T-cell (primary cell): ENCODE measurements around the gene GNAO1. TPM values are rescaled to one million over a fixed set of nuclear protein-coding genes. Genes with fewer than 3 reads are reported as not detected.

Source experiments
- ATAC-seq, 4 experiments: fragments of 200-7000 bp in 3 of 4; fragments of 150-1000 bp in 1 of 4; cut with Tn5 transposase; replicated peaks in 1 of 4; 1 replicate in 3 of 4; 2 replicates in 1 of 4; pipeline ENCODE4 v1.10.0; 2021; ENCODE audit warnings: moderate library complexity in 3 of 4, mild to moderate bottlenecking in 2 of 4, moderate number of reproducible peaks in 1 of 4
- CTCF ChIA-PET, 2 donors: fragments of 300-600 bp; sonication (Branson Sonifier 250); formaldehyde crosslinking; loops; one replicate each; lab custom pipeline; 2022; ENCODE audit warnings: antibody characterized with exemption in 2 of 2; lab: Charles Lee
- POLR2A ChIA-PET, 2 donors: fragments of 300-600 bp; sonication (Branson Sonifier 250); formaldehyde crosslinking; loops; one replicate each; lab custom pipeline; 2022; ENCODE audit warnings: antibody characterized with exemption in 2 of 2; lab: Charles Lee
- DNase-seq, 35 experiments: peaks; one replicate each; pipeline versions ENCODE4 v3.0.0 to v3.0.0-alpha.2; 2013 to 2023
- H3K27ac ChIP-seq: one replicate; pipeline ENCODE4 v1.5.1; 2013; ENCODE audit warnings: low read length
- H3K27me3 ChIP-seq, 2 experiments: replicated peaks in 1 of 2; 1 replicate in 1 of 2; 2 replicates in 1 of 2; pipeline versions ENCODE4 v1.6.1 to v1.7.0; 2013; ENCODE audit warnings: low read length in 1 of 2, mixed read lengths in 1 of 2; ENCODE audit not compliant: control insufficient read depth in 2 of 2, insufficient read depth in 2 of 2; ENCODE audit errors: extremely low read depth in 1 of 2
- H3K36me3 ChIP-seq, 2 donors: 1 replicate in 1 of 2; 2 replicates in 1 of 2; pipeline versions ENCODE4 v1.6.1 to v1.7.0; 2013; ENCODE audit warnings: low read length in 1 of 2; ENCODE audit not compliant: control insufficient read depth in 2 of 2, insufficient read depth in 1 of 2; ENCODE audit errors: extremely low read depth in 1 of 2
- H3K4me1 ChIP-seq, 2 experiments: 1 replicate in 1 of 2; 2 replicates in 1 of 2; pipeline versions ENCODE4 v1.6.1 to v1.7.0; 2013; ENCODE audit warnings: low read length in 2 of 2, mixed read lengths in 1 of 2; ENCODE audit not compliant: insufficient read depth in 2 of 2, control insufficient read depth in 1 of 2; ENCODE audit errors: extremely low read depth in 1 of 2
- H3K4me3 ChIP-seq, 2 donors: 1 replicate in 1 of 2; 2 replicates in 1 of 2; pipeline versions ENCODE4 v1.5.1 to v1.7.0; 2013; ENCODE audit warnings: mild to moderate bottlenecking in 2 of 2, low read length in 1 of 2, moderate library complexity in 1 of 2; ENCODE audit not compliant: control insufficient read depth in 1 of 2; ENCODE audit errors: extremely low read depth in 1 of 2
- H3K9me3 ChIP-seq: 2 replicates; pipeline ENCODE4 v1.7.0; 2013
- H3K27ac Mint-ChIP-seq, 2 donors: one replicate each; pipeline ENCODE4 v1.8.0; 2020 to 2021; ENCODE audit warnings: mild to moderate bottlenecking in 2 of 2, mixed read lengths in 2 of 2
- H3K27me3 Mint-ChIP-seq, 2 donors: one replicate each; pipeline ENCODE4 v1.8.0; 2021 to 2022; ENCODE audit warnings: mixed read lengths in 2 of 2
- H3K36me3 Mint-ChIP-seq: one replicate; pipeline ENCODE4 v1.8.0; 2021; ENCODE audit warnings: mixed read lengths
- H3K4me1 Mint-ChIP-seq, 3 donors: one replicate each; pipeline ENCODE4 v1.8.0; 2020 to 2022; ENCODE audit warnings: mixed read lengths in 3 of 3, mild to moderate bottlenecking in 1 of 3
- H3K4me3 Mint-ChIP-seq, 3 donors: one replicate each; pipeline ENCODE4 v1.8.0; 2020 to 2022; ENCODE audit warnings: mild to moderate bottlenecking in 3 of 3, mixed read lengths in 3 of 3, moderate library complexity in 3 of 3
- H3K9me3 Mint-ChIP-seq, 3 donors: one replicate each; pipeline ENCODE4 v1.8.0; 2020 to 2022; ENCODE audit warnings: mixed read lengths in 3 of 3
- WGBS: methylation state at CpG from one replicate; pipeline ENCODE4 v1.1.5; 2013; ENCODE audit warnings: missing lambda C conversion rate; ENCODE audit not compliant: insufficient coverage; 5-methylcytosine and 5-hydroxymethylcytosine counted together
- total RNA-seq, 35 experiments: library from RNA in 6 of 35; stranded (reverse) in 6 of 35; fragments of 120-200 nt in 1 of 35; gene quantifications; one replicate each; pipeline versions ENCODE4 v1.2.1 to v1.2.4 and lab custom pipeline; 2013 to 2026

Gene GNAO1
- total RNA-seq, 5 donors from 2014 or later (not counting 1 experiment from before 2014, with no cell fraction given): 3.9 to 14.2 (median 12.6) TPM

DNA sequence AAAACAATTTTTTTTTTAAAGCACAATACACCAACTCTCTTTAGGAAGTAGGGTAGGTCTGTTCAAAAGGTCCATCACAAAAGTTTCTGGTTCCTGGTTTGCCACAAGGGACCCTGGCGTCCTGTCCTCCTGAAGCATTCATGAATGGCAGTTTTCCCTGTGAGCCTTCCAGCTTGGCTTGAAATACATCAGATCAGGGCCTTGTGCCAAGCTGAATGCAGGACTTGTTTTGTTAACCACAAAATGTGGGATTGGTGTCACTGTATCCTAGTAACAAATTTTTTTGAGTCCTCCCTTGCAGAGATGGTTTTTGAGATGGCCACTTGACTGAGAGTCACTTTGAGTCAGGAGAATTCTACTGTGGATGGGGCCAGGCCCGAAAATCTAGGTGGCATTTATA is 3.9 kb downstream of the GNAO1 start:
- CTCF ChIA-PET: no interaction called here
- H3K9me3 Mint-ChIP-seq: no peaks in the 10 kb centered on the region
- POLR2A ChIA-PET: interaction anchor here in 1 of 2 donors (0.8 kb wide), 1 partner anchor 10 kb away, joined by 4 read pairs; no protein-coding TSS in a partner anchor
- Histone ChIP-seq H3K9me3 (no peaks in the 10 kb centered on the region), H3K4me1 (peaks cover 30 to 52% of the 10 kb centered on the region in 2 experiments), H3K4me3 (no peak overlapping the region), H3K27ac (no peak overlapping the region), H3K36me3 (no peaks in the 10 kb centered on the region), H3K27me3 (peaks cover 9 to 33% of the 10 kb centered on the region in 2 experiments)
- ATAC-seq: no peak
- no peak overlapping the region for H3K27ac Mint-ChIP-seq
- DNase-seq: no peak
- H3K4me1 Mint-ChIP-seq: peaks cover 28 to 39% (median 30%) of the 10 kb centered on the region in 3 donors
- 86% methylated on average over 1 of the region's 2 CpGs for WGBS
- peaks cover 22 to 33% of the 10 kb centered on the region in 2 donors for H3K27me3 Mint-ChIP-seq
- no peaks in the 10 kb centered on the region for H3K36me3 Mint-ChIP-seq
- H3K4me3 Mint-ChIP-seq: peak overlapping the region in 1 of 3 donors; percentile 77

DNA sequence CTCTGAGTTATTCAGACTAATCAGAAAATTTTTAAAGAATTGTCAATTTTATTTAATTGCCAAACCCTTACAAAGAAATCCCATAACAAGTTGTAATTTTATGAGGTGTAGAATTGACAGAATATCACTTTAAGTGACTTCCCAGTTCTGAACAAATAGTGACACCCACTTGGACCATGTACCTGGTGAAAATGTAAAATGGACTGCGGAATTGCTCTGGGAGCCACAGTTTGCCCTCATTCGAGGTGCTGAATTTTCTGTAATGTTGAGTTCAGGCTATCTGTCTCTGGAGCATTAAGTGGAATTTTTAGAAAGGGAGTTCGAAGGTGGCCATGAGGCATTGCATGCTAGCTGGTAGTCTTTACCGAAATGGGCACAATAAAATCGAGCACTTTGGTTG is 5.1 kb downstream of the GNAO1 start:
- Histone ChIP-seq H3K27me3 (peaks cover 9 to 27% of the 10 kb centered on the region in 2 experiments), H3K27ac (no peak overlapping the region), H3K36me3 (no peaks in the 10 kb centered on the region), H3K4me1 (peaks cover 31 to 56% of the 10 kb centered on the region in 2 experiments), H3K9me3 (no peaks in the 10 kb centered on the region), H3K4me3 (no peak overlapping the region)
- H3K27me3 Mint-ChIP-seq: peaks cover 20 to 32% of the 10 kb centered on the region in 2 donors
- no peak overlapping the region for H3K27ac Mint-ChIP-seq
- CTCF ChIA-PET: no interaction called here
- no peaks in the 10 kb centered on the region for H3K9me3 Mint-ChIP-seq
- 90% methylated on average over 4 of the region's 5 CpGs for WGBS
- H3K4me3 Mint-ChIP-seq: no peak overlapping the region
- POLR2A ChIA-PET: no interaction called here
- DNase-seq (no peak), ATAC-seq (no peak)
- H3K36me3 Mint-ChIP-seq: no peaks in the 10 kb centered on the region
- peaks cover 25 to 40% (median 28%) of the 10 kb centered on the region in 3 donors for H3K4me1 Mint-ChIP-seq

DNA sequence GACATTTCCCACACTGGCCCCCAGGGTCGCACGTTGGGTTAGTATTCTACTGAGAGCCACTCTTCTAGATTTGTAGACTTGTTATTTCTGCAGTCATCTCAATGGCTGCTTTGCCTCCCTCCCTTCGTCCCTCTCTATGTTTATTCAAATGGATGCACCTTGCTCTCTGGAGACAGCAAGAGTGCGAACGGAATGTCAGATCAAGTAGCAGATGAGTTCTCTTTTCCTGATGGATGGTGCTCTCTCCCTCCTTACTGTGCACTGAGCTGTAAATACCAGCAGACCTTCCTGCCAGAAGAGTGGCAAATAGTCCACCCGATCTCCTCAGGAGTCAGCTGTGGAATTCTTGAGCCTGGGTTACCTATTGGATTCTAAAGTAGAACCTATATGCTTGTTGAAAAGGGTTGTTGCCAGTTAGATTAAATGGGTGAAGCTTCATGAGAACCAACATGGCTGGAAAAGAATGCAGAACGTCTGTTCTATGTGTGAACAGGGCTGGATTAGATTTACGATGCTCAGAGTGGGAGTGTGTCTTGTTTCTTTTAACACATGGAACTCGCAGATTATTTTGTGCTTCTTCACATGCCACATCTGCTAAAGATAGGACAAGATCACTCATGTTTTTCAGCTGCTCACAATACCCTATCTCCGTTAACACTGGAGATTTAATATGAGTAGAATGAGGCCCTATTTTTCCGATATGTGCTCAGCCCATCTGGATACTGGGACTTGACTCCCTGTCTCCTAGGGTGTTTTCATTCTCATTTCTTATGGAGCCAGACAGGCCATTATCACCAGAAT is 6.1 kb downstream of the GNAO1 start:
- Histone ChIP-seq H3K27me3 (peaks cover 9 to 21% of the 10 kb centered on the region in 2 experiments), H3K4me3 (no peak overlapping the region), H3K9me3 (no peaks in the 10 kb centered on the region), H3K36me3 (no peaks in the 10 kb centered on the region), H3K27ac (no peak overlapping the region), H3K4me1 (peaks cover 36 to 56% of the 10 kb centered on the region in 2 experiments)
- ChIA-PET CTCF (no interaction called here), POLR2A (no interaction called here)
- Mint-ChIP-seq H3K9me3 (no peaks in the 10 kb centered on the region), H3K4me3 (no peak overlapping the region), H3K27ac (peak overlapping the region in 1 of 2 donors; percentile 29), H3K36me3 (no peaks in the 10 kb centered on the region), H3K4me1 (peaks cover 23 to 40% (median 26%) of the 10 kb centered on the region in 3 donors), H3K27me3 (peaks cover 18 to 32% of the 10 kb centered on the region in 2 donors)
- ATAC-seq: no peak
- WGBS: 86% methylated on average over 4 of the region's 11 CpGs
- DNase-seq: no peak

DNA sequence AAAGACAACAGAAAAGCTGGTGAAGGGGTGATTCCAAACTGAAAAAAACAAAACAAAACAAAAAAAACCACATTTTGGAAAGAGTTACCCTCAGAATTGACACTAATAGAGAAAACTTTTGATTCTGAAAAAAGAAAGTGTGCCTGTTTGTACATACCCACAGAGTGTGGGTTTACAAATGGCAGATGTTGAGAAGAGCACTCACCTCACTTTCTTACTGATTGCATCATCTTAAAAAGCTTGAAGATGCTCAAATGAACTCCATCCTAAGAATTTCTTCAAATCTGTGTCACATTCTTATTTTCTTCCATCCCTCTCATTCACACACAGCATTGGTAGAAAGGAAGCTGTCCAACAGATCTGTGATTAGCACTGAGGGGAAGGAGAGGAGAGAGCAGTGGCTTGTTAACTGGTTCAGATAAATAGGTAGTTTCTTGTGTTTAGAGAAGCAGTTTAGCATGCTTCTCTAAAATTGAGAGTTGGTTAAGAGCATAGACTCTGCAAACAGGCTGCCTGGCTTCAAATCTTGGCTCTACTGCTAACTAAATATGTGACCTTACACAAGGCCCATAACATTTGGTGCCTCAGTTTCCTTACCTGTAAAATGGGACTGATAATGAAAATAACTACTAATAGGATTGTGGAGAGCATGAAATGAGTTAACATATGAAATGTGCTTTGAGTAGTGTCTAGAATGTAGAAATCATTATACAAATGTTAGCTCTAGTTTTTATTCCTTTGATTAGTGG is 6.9 kb downstream of the GNAO1 start:
- POLR2A ChIA-PET: no interaction called here
- CTCF ChIA-PET: no interaction called here
- Mint-ChIP-seq H3K4me3 (no peak overlapping the region), H3K9me3 (no peaks in the 10 kb centered on the region), H3K4me1 (peaks cover 17 to 33% (median 20%) of the 10 kb centered on the region in 3 donors), H3K27me3 (peaks cover 12 to 26% of the 10 kb centered on the region in 2 donors), H3K27ac (peak overlapping the region; percentile 76 to 86), H3K36me3 (no peaks in the 10 kb centered on the region)
- no peak overlapping the region for H3K27ac ChIP-seq
- ATAC-seq (no peak), DNase-seq (no peak)
- no peak overlapping the region for H3K4me3 ChIP-seq
- peaks cover 2 to 14% of the 10 kb centered on the region in 2 experiments for H3K27me3 ChIP-seq
- no peaks in the 10 kb centered on the region for H3K9me3 ChIP-seq
- peaks cover 37 to 55% of the 10 kb centered on the region in 2 experiments for H3K4me1 ChIP-seq
- no peaks in the 10 kb centered on the region for H3K36me3 ChIP-seq

DNA sequence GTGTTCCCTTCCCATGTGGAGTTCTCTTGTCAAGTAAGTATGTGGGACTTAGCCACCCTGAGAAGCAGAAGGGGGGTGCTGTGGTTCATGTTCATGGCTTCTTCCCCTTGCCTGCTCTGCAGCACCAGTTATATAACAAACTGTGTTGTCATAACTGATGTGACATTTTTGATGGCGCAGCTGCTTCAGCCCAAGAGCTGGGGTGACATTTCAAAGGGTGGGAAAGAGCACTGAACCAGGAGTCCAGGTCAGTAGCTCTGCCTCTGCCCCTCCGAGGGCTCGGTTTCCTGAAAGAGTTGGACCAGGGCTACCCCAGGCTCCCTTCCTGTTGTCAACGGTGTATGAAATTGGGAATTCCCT is 7.4 kb downstream of the GNAO1 start:
- DNase-seq (no peak), ATAC-seq (no peak)
- H3K36me3 Mint-ChIP-seq: no peaks in the 10 kb centered on the region
- Histone ChIP-seq H3K4me1 (peaks cover 36 to 55% of the 10 kb centered on the region in 2 experiments), H3K36me3 (no peaks in the 10 kb centered on the region), H3K27me3 (peaks cover 2 to 9% of the 10 kb centered on the region in 2 experiments), H3K4me3 (no peak overlapping the region), H3K27ac (peak overlapping the region; percentile 24), H3K9me3 (no peaks in the 10 kb centered on the region)
- H3K9me3 Mint-ChIP-seq: no peaks in the 10 kb centered on the region
- peaks cover 7 to 20% of the 10 kb centered on the region in 2 donors for H3K27me3 Mint-ChIP-seq
- H3K4me1 Mint-ChIP-seq: peaks cover 13 to 29% (median 15%) of the 10 kb centered on the region in 3 donors
- ChIA-PET POLR2A (no interaction called here), CTCF (no interaction called here)
- 36% methylated on average over 3 of the region's 4 CpGs for WGBS
- H3K4me3 Mint-ChIP-seq: peak overlapping the region in 2 of 3 donors; percentile 4 to 27
- H3K27ac Mint-ChIP-seq: peak overlapping the region; percentile 76 to 86

DNA sequence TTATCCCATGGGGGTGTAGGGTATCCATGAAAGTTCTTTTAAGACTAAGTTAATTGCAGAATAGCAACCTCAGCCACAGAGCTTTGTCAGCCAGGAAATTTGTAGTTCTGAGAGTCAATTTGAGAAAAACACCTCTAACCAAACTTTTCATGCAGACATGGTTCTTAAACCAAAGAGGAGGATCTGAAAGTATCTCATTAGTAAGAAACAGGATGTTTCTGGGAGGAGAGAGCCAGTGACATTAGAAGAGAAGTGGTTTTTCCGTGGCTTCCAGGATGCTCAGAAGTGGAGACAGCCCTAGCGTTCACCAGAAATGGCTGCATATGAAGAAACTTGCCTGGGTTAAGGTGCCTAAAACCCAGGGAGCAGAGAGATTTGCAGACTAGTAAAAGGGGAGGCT is 7.9 kb downstream of the GNAO1 start:
- H3K4me3 Mint-ChIP-seq: peak overlapping the region in 1 of 3 donors; percentile 27
- H3K27me3 Mint-ChIP-seq: peaks cover 3 to 17% of the 10 kb centered on the region in 2 donors
- H3K27me3 ChIP-seq: peaks cover 2 to 4% of the 10 kb centered on the region in 2 experiments
- ChIA-PET CTCF (no interaction called here), POLR2A (no interaction called here)
- H3K27ac Mint-ChIP-seq: peak overlapping the region; percentile 76 to 86
- WGBS: 4% methylated on average over 2 of the region's 2 CpGs
- H3K4me3 ChIP-seq: no peak overlapping the region
- H3K36me3 ChIP-seq: no peaks in the 10 kb centered on the region
- peak overlapping the region; percentile 24 for H3K27ac ChIP-seq
- H3K9me3 Mint-ChIP-seq: no peaks in the 10 kb centered on the region
- H3K36me3 Mint-ChIP-seq: no peaks in the 10 kb centered on the region
- H3K9me3 ChIP-seq: no peaks in the 10 kb centered on the region
- peaks cover 8 to 25% (median 11%) of the 10 kb centered on the region in 3 donors for H3K4me1 Mint-ChIP-seq
- DNase-seq (peak in 1 of 35 experiments; percentile 34), ATAC-seq (peak in 2 of 4 experiments; percentile 33 to 34)
- H3K4me1 ChIP-seq: peaks cover 32 to 52% of the 10 kb centered on the region in 2 experiments
